ENCODE results near the gene GORASP2.
"Not testable (repeated sequence)": the region's sequence is repeated elsewhere in the genome, so short reads cannot be mapped to it uniquely, and the experiment has no call there.

The GORASP2 gene

DNA sequence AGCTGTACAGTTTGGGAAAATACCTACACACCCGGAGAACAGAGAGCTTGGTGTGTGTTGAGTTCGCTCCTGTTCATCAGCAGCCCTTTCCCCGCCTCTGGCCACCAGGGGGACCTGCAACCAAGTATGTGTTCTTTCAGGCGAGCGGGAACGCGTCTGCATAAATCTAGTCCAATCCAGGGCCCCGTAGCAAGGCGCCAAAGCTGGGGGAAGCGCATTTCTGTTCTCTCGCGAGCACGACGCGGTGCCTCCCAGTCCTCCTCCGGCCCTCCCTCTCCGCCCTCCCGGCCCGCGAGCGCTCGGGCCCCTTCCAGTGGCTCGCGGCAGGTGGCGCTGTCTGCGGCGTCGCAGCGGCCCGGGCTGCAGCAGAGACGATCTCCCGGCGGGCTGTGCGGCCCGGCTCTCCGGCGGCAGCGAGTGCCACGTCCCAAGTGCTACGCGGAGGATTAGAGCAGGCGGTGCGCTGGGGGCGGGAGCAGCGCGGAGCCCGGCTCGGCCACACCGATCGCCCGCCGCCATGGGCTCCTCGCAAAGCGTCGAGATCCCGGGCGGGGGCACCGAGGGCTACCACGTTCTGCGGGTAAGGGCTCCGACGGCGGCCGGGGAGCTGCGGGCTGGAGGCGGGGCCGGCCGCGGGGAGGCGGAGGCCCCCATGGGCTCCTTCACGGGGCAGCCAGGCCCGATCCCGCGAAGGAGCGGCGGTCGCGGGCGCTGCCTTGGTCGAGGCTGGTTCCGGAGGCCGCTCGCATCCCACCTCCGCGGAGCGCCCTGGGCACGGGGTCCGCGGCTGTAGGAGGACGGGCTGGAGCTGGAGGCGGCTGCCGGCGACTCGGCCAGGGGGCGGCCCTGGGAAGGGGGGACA, at the start of gene GORASP2:
Gene GORASP2, plus strand, starts transcription at position 430 of the 862 bp plus-strand sequence. Its CDS starts 88 bp downstream, at position 518.
- DNase-seq (ENCODE audit: low read depth in 3 of 3), result peak; percentile 95 to 98 (median 95)

DNA sequence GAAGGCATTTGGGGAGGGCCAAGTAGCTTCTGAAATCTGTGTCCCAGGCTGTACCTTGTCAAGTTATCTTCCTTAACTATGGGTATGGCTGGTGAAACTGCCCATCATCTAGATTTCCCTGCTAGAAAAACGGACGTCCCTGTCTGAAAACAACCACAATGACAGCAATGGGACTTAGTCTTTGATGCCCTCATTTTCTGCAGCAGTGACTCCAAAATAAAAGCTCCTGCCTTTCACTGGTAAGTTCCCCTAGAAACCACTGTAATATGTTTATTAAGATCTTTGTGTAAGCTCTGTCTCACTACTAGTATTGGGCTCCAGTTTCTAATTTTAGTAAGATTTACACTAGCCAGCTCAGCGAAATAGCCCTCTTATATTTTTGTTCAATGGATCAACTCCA, 47.2 kb upstream of the GORASP2 start:
- DNase-seq (ENCODE audit: low read depth in 3 of 3), result no peak

DNA sequence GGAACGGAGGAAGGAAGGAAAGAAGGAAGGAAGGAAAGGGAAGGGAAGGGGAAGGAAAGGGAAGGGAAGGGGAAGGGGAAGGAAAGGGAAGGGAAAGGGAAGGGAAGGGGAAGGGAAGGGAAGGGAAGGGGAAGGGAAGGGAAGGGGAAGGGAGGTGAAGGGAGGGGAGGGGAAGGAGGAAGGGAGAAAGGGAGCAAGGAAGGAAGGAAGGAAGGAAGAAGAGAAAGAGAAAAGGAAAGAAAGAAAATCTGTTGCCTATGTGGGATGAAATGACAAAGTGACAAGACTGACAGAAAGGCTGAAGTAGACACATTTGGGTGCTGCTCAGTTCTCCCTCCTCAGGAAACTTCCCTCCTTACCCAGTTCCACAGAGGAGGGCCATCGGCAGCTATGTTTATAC, 46.3 kb upstream of the GORASP2 start:
- DNase-seq (ENCODE audit: low read depth in 3 of 3), result no peak

DNA sequence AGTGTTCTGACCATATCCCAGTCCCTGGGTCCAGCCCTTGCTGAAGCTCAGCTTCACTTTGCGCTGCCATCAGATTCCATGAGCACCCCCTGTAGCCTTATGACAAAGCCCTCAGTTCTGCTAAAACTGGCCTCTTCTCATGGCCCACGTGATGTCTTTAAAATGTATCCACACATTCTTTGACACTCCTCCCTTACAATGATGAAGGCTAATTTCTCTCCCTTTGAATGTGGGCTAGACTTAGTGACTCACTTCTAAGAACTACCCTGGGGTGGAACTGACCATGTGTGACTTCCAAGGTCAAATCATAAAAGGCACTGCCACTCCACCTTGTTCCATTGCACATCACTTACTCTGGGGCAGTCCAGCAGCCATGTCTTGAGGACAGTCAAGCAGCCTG, 45.4 kb upstream of the GORASP2 start:
- no peak for DNase-seq (ENCODE audit: low read depth in 3 of 3)

DNA sequence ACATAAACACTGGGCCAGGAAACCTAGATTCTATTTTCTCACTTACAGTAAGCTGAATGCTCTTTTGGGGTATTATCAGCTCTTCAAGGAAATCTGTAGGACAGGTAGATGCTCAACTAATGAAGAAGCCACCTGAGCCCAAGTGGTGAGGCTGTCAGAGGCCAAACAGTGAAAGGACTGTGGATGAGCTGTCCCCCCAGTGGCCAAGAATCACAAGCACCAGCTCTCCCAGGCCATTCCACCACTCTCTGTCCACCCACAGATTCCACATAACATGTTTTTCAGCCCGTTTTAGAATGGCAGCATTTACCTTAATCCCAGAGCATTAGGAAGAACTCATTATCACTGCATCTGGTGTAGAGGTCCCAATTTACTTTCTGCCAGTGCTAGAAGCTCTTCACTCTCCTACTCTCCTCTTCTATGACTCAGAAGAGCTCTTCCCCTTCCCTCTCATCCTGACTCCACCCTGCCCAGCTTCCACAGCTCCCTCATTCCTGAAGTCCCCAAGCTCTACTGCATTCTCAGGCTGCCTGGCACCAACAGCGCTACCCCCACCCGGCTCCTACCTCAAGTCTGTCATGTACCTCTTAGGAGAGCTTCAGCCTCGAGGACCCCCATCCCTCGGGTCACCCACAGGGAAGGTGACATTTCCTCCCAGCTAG, 43.8 kb upstream of the GORASP2 start:
- DNase-seq (ENCODE audit: low read depth in 3 of 3), result no peak

DNA sequence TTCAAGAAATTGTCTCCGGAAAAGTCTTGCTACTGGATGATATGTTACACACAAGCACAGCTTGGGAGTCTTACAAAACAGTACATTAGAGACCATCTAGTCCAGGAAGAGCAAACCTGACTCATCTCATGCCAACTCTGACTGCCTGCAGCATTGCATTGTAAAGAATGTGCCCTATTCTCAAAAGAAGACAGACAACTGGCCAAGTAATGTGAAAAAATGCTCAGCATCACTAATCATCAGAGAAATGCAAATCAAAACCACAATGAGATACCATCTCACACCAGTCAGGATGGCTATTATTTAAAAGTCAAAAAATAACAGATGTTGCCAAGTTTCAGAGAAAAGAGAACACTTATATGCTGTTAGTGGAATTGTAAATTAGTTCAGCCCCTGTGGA, 42.7 kb upstream of the GORASP2 start:
- DNase-seq (ENCODE audit: low read depth in 3 of 3), result no peak

DNA sequence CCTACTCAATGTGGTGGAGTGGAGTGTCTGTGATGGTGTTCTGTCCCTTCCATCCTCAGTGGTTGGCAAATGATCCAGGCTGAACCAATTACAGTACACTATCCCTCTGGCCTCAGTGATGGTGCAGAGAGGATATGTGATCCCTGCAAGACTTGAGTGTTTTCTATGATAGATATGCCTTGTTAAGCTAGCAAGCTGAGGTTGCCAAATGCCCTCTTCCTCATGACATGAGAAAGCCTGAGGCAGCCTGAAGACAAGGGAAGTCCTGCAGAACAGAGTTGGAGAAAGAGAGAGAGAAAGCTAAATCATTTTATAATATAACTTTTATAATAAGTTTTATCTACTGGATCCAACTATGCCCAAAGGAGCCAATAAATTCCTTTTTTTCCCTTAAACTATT, 41.6 kb upstream of the GORASP2 start:
- no peak for DNase-seq (ENCODE audit: low read depth in 3 of 3)

DNA sequence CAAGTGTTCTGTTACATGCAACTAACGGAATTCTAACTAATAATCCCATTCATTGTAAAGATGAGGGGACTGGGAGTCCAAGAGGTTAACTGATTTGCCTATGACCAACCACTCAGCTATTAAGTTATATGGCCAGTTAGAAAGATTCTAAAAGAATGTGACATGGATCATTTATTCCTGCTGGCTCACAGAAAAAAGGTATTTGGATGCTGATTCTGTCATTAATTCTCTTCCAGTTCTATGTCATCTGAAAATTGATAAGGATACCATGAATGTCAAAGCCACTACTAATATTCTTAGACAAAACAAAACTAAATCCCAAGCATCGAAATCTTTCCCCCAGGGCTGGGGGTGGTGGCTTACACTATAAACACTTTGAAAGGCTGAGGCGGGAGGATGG, 41.2 kb upstream of the GORASP2 start:
- no peak for DNase-seq (ENCODE audit: low read depth in 3 of 3)

DNA sequence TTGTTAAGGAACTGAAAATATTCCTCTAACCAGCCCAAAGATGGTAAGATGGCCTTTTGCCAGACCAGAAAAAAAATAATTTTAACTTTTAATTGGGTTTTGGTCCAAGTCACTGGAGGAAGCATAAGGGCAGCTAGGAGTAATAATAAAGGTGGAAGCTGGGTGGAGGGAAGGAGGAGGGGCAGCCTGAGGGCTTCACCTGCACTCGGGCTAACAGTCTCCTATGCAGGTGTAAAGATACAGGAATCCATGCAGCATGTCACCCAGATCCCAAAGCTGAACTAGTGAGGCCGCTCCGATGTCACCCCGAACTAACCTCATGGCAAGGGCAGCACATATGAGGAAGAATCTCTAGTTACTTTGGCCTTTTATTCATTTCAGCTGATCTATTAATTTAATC, 37.2 kb upstream of the GORASP2 start:
- DNase-seq (ENCODE audit: low read depth in 3 of 3), result no peak

DNA sequence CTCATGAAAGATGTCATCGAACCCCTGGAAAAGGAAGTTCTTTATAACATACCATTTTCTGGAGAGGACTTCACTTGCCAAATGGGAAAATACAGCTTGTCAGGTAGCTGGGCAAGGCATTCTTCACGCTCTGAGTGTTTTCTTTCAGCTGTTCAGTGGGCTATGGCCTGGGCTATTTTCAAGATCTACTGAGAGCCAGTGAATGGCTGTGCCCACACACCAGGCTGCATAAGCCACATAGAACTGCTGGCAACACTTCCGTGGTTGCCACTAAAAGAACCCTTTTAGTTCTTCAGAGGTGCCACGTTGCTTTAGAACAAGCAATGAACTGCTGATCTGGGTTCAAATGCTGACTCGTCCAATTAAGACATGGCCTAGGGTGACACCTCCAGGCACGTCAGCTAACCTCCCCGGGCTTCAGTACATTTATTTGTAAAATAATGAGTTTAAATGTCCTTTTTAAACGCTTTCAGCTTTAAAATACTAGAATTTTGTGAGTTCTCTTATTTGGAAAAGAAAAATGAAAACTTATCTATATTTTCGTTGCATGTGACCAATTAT, 36.6 kb upstream of the GORASP2 start:
- no peak for DNase-seq (ENCODE audit: low read depth in 3 of 3)

DNA sequence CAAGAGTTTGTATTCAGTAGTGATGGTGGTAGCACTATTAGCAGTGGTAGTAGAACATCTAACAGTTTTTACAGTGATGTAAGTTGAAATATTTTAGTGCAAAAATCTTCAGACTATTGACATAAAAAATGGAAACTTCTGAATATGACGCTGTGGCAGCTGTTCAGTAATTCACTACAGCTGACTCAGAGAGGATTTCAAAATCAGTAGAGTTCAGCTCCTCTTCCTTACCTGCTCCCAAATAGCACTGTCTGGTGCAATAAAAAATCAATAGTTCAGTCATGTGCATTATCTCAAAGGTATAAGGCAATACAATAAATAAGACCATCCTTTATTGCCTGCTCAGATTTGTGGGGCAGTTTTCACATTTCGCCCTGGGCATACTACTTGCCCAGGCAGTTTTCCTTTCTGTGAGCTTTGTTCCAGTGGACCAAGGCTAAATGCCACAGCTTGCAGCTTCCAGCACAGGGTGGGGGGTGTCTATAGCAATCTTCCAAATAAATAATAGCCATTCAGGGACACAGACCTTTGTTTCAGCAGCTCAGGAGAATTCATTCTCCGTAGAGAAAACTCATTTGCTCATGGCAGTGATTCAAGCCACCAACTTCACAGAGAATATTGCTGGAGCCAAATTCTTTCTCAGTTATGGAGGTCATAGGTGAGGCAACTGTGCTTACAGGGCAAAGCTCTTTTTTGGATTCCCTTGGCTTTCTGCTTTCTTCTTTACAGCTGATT, 33.9 kb upstream of the GORASP2 start:
- no peak for DNase-seq (ENCODE audit: low read depth in 3 of 3)

DNA sequence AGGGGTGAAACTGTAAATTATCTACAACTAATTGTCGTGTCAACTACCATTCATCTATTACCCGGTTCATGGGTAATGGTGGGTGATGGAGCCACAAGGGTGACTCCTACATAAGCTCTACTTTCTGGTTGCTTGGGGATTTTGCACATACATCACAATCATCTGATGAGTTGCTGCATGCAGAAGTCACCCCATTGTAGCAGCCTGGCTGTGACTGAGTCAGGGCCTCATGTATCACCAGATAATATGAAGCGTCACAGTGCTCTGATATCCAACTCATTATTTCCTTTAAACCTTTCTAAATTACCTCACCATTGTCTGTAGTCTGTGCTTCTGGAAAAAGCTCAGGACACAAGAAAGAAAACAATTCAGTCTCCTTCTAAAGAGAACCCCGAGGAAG, 32.4 kb upstream of the GORASP2 start:
- no peak for DNase-seq (ENCODE audit: low read depth in 3 of 3)

DNA sequence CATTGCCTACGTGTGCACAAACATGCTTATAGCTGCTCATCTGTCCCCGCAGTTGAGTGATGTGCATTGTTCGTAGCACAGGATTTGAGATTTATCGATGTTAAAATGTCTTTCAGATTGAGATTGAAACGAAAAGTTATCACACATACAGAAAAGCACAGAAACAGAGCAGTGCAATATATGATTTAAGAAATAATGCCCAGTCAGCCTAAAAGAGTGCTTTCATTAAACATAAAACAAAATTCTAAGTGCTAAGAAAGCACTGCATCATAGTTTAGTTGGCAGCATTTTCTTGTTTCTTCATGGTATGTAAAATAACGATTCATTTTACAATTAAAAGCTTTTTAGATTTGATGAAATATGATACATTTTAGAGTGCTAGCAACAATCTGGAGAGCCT, 31.9 kb upstream of the GORASP2 start:
- DNase-seq (ENCODE audit: low read depth in 3 of 3), result no peak

DNA sequence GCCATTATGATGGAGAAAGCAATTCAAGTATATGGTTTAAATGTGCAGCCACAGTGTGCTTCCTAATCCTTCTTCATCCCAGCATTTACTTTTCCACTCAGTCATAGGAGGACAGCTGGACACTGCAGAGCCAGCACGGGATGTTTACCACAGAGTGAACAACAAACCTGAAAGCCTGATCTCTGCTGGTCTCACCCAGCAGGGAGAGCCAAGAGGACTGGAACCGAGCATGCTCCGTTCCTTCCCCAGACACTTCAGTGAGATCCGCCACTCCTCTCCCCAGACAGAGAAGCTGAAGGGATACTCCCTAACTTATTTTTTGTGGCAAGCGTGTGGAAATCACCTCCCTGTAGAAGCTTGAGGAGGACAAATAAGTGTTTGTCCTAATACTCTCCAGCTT, 23.2 kb upstream of the GORASP2 start:
- DNase-seq (ENCODE audit: low read depth in 3 of 3), result no peak

DNA sequence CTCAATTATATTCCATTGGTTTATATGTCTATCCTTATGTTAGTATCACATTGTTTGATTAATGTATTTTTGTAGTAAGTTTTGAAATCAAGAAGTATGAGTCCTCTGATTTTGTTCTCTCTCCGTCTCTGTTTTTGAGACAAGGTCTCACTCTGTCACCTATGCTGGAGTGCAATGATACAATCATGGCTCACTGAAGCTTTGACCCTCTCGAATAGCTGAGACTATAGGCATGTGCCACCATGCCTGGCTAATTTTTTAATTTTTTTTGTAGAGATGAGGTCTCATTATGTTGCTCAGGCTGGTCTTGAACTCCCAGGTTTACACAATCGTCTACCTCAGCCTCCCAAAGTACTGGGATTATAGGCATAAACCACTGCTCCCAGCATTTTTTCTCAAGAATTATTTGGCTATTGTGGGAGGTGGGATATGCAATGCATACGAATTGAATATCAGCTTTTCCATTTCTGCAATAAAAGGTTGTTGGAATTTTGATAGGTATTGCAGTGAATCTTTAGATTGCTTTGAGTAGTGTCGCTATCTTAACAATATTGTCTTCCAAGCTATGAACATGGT, 17.7 kb upstream of the GORASP2 start:
- no peak for DNase-seq (ENCODE audit: low read depth in 3 of 3)

DNA sequence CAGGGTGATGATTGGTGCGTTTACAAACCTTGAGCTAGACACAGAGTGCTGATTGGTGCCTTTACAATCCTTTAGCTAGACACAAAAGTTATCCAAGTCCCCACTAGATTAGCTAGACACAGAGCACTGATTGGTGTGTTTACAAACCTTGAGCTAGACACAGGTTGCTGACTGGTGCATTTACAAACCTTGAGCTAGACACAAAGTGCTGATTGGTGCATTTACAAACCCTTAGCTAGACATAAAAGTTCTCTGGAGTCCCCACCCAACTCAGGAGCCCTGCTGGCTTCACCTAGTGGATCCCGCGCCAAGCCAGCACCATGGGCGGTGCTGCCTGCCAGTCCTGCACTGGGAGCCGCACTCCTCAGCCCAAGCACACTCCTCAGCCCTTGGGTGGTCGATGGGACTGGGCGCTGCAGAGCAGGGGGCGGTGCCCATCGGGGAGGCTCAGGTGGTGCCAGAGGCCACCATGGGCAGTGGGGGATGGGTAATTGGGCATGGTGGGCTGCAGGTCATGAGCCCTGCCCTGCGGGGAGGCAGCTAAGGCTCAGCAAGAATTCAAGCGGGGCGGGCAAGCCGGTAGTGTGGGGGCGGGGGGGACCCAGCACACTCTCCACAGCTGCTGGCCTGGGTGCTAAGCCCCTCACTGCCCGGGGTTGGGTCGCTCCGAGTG, 13.9 kb upstream of the GORASP2 start:
- not testable (repeated sequence) for DNase-seq (ENCODE audit: low read depth in 3 of 3)

DNA sequence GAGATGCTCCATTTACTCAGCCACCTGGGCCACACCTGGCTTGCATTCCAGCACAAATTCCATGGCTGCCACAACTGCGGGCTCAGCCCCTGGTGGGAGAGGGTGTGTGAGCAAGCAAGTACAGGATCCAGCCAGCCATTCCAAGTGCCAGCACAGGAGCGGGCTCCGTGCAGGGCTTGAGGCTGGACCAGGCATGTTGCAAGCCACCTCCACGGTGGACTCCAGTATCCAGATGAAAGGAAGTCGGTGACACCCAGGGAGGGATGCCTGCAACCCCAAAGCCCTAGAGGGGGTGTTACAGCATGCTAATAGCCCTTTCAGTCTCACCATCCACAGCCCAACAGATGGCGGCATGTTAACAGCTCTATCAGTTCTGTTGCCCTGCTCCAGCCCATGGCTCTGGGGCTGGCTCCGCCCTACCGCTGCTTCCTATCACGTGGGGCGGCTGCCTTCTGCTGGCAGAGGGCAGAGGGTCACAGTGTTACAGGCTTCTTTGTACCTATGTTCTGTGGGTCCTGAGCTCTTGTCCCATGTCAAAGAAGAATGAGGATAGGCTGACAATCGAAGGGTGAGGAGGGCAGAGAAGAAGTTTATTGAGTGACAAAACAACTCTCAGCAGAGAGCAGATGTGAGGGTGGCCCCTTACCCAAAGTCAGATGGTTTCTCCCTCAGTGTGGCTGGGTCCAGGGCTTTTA, 11.7 kb upstream of the GORASP2 start:
- DNase-seq (ENCODE audit: low read depth in 3 of 3), result no peak

DNA sequence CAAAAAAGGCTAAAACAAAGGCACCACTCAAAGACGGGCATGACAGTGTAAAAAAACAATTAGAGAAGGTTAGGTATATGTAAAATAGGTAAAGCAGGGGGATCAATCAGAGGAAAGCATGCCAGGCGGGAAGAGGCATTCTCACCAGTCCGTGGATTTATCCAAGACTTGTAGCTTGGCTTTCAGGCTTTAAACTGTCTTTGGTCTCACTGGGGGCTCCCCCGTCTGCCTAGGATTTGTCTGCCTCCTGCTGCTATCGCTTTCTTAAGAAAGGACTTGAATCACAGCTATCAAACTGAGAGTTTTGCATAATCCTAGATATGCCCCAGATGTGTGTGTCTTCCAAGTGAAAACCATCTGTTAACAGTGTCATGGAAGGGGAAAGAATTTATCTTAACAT, 11.1 kb upstream of the GORASP2 start:
- no peak for DNase-seq (ENCODE audit: low read depth in 3 of 3)

DNA sequence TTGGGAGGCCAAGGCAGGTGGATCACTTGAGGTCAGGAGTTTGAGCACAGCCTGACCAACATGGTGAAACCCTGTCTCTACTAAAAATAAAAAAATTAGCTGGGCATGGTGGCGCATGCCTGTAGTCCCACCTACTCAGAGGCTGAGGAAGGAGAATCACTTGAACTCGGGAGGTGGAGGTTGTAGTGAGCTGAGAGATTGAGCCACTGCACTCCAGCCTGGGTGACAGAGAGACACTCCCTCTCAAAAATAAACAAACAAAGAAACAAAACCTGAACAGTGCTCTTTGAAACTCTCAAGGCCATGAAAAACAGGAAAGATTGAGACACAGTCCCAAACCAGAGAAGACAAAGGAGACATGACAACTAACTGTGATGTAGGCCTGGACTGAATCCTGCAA, 7.2 kb upstream of the GORASP2 start:
- DNase-seq (ENCODE audit: low read depth in 3 of 3), result not testable (repeated sequence)

DNA sequence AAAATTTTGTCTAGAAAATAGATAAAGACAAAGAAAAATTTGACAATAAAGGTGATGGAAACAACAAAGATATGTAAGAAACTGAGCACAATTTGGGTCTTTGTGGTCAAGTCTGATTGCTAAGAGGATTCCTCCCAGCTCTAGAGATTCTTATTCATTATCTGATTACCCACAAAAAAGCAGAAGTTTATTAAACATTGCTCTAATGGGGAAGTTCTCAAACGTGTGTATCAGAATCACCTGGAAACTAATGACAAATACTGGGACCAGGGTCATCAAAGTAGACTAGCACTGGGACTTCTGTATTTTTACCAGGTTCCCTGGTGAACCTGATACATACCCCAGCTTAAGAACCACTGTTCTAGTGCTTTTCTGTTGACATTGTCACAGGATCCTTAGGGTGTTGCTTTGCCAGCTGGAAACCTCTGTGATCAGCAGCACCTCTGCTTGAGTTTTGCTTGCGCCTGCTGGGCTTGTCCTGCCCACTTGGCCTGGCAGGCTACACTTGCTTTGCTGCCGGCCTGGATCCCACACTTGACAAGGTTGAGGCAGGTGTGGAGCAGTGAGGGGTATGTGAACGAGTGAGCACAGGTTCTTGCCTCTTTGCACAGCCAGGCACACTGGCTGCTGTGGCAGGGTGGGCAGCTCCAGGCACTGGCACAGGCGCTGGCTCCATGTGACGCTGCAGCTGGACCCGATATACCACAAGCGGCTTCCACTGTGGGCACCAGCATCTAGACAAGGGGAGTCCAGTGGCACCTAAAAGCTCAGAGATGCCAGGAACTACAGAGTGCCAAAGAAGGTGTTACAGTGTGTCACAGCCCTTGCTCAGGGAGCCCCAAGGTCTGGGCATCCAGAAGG, 6.2 kb upstream of the GORASP2 start:
- no peak for DNase-seq (ENCODE audit: low read depth in 3 of 3)
